Inflammatory macrophage treated with lipopolysaccharide for 1 hour (primary cell): ENCODE measurements around the gene EPHB2.

ENCODE experiments used
- DNase-seq, 2 donors: peaks; one replicate each; pipeline ENCODE4 v3.0.0-alpha.2; 2020 to 2022

The EPHB2 gene

DNA sequence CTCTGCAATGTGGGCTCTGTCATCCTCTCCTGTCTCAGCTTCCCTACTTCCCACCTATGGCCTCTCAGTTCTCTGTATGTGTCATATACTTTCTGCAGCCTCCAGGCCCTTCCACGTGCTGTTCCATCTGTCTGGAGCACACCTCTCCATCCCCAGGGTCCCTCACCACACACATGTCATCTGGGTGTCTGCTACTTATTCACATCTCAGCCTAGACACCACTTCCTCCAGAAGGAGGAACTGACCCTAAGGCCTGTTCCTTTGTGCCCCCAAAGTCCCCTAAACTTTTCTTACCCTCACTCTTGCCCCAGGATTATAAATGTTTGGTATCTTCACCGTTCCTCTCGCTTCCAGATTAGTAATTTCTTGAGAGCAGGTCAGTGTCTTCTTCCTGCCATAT lies 251.9 kb downstream of the EPHB2 start:
- DNase-seq = no peak

- no peak for DNase-seq
Measured at GRCh38 chr1:22963044-22963677, 252.5 kb downstream of the EPHB2 start.

DNA sequence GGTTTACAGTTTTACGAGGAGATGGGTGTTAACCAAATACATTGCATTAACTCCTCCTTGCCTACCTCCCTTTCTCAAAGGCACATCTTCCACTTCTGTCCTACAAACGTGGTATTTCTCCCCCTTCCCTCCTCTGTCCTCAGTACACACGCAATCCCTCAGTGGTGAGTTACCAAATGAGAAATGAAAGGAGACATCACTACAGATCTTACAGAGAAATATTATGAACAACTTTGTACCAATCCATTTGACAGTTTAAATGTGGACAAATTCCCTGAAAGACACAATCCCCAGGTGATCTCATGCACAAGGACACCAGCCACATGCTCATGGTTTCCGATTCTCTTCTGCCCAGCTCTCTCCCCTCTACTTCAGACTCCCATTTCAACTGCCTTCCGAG lies 255.7 kb downstream of the EPHB2 start:
- no peak for DNase-seq

DNA sequence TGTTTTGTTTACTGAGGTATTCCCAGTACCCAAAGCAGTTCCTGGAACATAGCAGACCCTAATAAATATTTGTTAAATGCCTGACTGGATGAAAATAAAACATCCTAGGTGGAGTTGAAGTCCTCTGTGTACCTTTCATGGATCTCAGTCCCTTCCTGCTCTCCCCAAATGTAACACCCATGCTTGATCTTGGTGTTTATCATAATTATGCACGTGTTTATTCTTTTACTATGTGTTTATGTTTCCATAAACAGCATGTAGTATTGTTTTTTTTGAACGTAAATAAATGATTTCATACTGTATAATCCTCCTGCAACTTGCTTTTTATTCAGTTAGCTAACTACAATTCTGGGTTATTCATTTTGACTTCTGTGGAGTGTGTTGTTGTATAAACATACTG lies 257.2 kb downstream of the EPHB2 start:
- no peak for DNase-seq

DNA sequence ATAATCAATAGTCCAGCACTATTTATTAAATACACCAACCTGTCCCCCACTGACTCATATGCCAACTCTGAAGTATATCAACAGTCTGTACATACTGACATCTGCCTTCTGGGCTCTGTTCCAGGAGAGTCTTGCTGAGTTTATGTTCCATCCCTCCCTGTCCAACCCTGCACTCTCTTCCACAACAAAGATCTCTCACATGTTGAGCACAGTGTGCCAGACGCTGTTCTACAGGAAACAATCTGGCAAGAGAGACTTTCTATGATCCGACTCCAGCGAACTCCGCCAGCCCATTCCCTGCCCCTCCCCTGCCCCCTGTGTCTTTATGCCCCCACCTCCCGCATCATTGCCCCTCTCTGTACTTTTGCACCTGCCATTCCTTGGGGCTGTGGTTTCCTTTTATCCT lies 258.7 kb downstream of the EPHB2 start:
- no peak for DNase-seq

GRCh38 chr1:22970096-22970495 lies 259.5 kb downstream of the EPHB2 start:
- DNase-seq = no peak
